Duodenal mucosa (tissue), 2 donors: ENCODE measurements around the gene SOCS7.

Experiments
- H3K27ac ChIP-seq: one replicate; pipeline ENCODE4 v1.7.0; 2013; ENCODE audit warnings: low read depth, low read length
- H3K27me3 ChIP-seq, 2 donors: one replicate each; pipeline ENCODE4 v1.7.0; 2013; ENCODE audit warnings: low read length in 2 of 2, control low read depth in 1 of 2; ENCODE audit not compliant: insufficient read depth in 2 of 2, control insufficient read depth in 1 of 2
- H3K36me3 ChIP-seq, 2 donors: one replicate each; pipeline ENCODE4 v1.7.0; 2013; ENCODE audit warnings: low read length in 2 of 2, control low read depth in 1 of 2; ENCODE audit not compliant: insufficient read depth in 2 of 2, control insufficient read depth in 1 of 2
- H3K4me1 ChIP-seq, 2 donors: one replicate each; pipeline ENCODE4 v1.7.0; 2013; ENCODE audit warnings: low read length in 2 of 2, control low read depth in 1 of 2; ENCODE audit not compliant: insufficient read depth in 2 of 2, control insufficient read depth in 1 of 2
- H3K4me3 ChIP-seq, 2 donors: one replicate each; pipeline ENCODE4 v1.7.0; 2013; ENCODE audit warnings: low read length in 2 of 2, low read depth in 1 of 2
- H3K9ac ChIP-seq, 2 donors: one replicate each; pipeline ENCODE4 v1.7.0; 2013; ENCODE audit warnings: low read length in 2 of 2, low read depth in 1 of 2
- H3K9me3 ChIP-seq, 2 donors: one replicate each; pipeline ENCODE4 v1.7.0; 2013; ENCODE audit warnings: low read length in 2 of 2, control low read depth in 1 of 2; ENCODE audit not compliant: control insufficient read depth in 1 of 2

Gene SOCS7

DNA sequence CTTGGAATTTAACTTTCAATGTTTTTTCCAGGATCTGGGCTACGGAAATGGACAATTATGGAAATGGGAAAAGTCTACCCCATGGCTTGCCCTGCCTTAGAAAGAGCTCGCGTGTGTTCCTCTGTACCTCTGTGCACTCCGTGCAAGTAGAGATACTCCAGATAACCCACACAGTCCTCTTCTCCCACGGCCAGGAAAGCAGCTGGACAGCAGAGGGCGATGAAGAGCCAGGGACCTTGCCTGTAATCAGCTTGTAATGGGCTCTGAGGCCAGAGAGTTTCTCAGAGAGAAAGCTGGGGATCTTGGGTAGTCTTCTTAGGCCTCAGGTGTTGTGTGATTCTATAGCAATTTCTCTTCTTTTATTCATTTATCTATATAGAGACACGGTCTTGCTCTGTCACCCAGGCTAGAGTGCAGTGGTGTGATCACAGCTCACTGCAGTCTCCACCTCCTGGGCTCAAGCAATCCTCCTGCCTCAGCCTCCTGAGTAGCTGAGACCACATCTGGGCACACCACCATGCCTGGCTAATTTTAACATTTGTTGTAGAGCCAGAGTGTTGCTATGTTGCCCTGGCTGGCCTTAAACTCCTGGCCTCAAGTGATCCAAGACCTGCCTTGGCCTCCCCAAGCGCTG is 2.4 kb upstream of the SOCS7 start:
- peaks cover 12 to 21% of the 10 kb centered on the region in 2 donors for H3K4me1 ChIP-seq
- H3K36me3 ChIP-seq = no peaks in the 10 kb centered on the region
- H3K9me3 ChIP-seq = no peaks in the 10 kb centered on the region
- peaks cover 2 to 3% of the 10 kb centered on the region in 2 donors for H3K27me3 ChIP-seq
- no peak overlapping the region for H3K9ac ChIP-seq
- H3K4me3 ChIP-seq = no peak overlapping the region
- no peak overlapping the region for H3K27ac ChIP-seq

DNA sequence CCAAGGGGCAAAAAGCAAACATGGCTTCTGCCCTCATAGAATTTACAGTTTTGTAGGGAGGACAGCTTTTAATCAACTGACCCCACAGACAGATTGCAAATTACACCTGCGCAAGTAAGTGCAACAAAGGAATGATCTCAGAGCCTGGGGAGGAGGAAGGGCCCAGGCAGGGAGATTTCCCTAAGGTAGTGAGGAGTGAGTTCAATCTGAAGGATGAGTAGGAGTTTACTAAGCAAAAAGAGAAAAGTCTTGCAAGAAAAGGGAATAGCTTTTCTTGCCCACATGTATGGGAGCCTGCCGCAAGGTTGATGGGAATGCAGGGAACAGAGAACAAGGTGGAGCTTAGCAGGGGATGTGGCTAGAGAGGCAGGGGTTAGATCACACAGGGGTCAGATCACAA is 1.6 kb upstream of the SOCS7 start:
- Histone ChIP-seq H3K36me3 (no peaks in the 10 kb centered on the region), H3K27me3 (no peaks in the 10 kb centered on the region), H3K9me3 (no peaks in the 10 kb centered on the region), H3K27ac (no peak overlapping the region), H3K4me3 (no peak overlapping the region), H3K9ac (no peak overlapping the region), H3K4me1 (peaks cover 12 to 29% of the 10 kb centered on the region in 2 donors)

DNA sequence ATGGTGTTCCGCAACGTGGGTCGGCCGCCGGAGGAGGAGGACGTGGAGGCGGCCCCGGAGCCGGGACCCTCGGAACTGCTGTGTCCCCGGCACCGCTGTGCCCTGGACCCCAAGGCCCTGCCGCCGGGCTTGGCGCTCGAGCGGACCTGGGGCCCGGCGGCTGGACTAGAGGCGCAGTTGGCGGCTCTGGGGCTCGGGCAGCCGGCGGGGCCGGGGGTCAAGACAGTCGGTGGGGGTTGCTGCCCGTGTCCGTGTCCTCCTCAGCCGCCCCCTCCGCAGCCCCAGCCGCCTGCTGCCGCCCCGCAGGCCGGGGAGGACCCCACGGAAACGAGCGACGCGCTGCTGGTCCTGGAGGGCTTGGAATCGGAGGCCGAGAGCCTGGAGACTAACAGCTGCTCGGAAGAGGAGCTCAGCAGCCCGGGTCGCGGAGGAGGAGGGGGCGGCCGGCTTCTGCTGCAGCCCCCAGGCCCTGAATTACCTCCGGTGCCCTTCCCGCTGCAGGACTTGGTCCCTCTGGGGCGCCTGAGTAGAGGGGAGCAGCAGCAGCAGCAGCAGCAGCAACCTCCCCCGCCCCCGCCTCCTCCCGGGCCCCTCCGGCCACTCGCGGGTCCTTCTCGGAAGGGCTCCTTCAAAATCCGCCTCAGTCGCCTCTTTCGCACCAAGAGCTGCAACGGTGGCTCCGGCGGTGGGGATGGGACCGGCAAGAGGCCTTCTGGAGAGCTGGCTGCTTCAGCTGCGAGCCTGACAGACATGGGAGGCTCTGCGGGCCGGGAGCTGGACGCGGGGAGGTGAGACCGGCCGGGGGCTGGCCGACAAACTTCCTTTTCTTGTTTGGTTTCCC is 821 bp downstream of the SOCS7 start:
- Histone ChIP-seq H3K27ac (no peak overlapping the region), H3K4me1 (peaks cover 15 to 37% of the 10 kb centered on the region in 2 donors), H3K27me3 (no peaks in the 10 kb centered on the region), H3K9me3 (no peaks in the 10 kb centered on the region), H3K36me3 (no peaks in the 10 kb centered on the region), H3K4me3 (peak overlapping the region; percentile 70 to 73), H3K9ac (peak overlapping the region; percentile 48 to 75)

DNA sequence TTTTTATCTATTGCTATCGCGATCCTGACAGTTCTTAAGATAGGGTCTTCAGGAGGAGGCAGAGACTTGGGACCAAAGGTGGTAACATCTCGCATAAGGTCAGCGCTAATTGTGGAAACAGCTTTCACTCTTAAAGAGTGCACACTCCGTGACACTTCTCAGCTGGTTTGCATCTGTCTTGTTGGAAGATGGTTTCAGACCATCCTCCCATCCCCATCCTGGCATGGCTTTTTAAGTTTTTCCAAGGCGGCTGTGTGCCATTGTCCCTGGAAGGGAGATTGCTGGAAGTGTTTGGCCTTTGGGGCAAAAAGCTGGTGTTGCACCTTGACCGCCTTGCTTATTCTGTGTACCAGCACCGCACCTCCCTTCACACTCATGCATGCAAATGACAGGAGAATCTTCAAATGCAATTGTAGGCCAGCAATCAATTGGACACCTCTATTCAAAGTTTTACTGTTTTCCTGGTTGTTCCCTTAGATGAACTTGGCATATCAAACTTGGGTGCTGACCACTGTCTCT is 1.5 kb downstream of the SOCS7 start:
- Histone ChIP-seq H3K27me3 (no peaks in the 10 kb centered on the region), H3K4me1 (peaks cover 15 to 42% of the 10 kb centered on the region in 2 donors), H3K9ac (peak overlapping the region; percentile 48 to 75), H3K9me3 (no peaks in the 10 kb centered on the region), H3K27ac (no peak overlapping the region), H3K36me3 (no peaks in the 10 kb centered on the region), H3K4me3 (peak overlapping the region; percentile 70 to 73)

DNA sequence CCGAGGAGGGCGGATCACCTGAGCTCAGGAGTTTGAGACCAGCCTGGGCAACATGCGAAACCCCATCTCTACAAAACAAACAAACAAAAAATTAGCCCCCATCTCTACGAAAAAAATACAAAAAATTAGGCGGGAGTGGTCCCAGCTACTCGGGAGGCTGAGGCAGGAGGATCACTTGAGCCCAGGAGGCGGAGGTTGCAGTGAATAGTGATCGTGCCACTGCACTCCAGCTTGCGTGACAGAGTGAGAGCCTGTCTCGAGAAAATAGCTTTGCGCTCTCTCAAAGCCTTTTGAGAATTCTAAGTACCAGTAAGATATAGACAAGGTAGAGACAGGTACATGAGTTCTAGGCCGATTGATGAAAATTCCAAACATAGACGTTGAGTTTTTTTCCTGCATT is 2.0 kb downstream of the SOCS7 start:
- Histone ChIP-seq H3K9me3 (no peaks in the 10 kb centered on the region), H3K4me1 (peaks cover 15 to 42% of the 10 kb centered on the region in 2 donors), H3K27me3 (no peaks in the 10 kb centered on the region), H3K27ac (no peak overlapping the region), H3K9ac (no peak overlapping the region), H3K4me3 (no peak overlapping the region), H3K36me3 (no peaks in the 10 kb centered on the region)

DNA sequence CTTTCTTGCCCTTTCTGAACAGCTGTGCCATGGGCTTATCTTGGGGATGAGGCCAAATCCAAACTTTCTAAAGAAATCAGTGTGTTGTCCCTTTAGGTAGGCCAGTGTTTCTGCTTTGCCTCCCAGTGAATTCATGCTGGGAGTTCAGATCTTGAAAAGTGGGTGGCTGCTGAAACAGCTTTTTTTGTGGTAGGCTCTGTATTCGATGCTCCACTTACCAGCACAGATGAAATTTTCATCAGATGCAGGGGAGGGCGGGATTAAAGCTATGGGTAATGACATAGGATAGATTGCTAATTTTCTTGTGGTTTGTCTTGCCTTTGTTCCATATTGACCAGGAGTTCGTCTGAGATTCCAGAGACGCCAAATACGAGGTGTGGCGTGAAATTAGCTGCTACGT is 2.8 kb downstream of the SOCS7 start:
- Histone ChIP-seq H3K4me1 (peaks cover 15 to 42% of the 10 kb centered on the region in 2 donors), H3K4me3 (no peak overlapping the region), H3K27ac (no peak overlapping the region), H3K36me3 (no peaks in the 10 kb centered on the region), H3K27me3 (no peaks in the 10 kb centered on the region), H3K9ac (no peak overlapping the region), H3K9me3 (no peaks in the 10 kb centered on the region)

DNA sequence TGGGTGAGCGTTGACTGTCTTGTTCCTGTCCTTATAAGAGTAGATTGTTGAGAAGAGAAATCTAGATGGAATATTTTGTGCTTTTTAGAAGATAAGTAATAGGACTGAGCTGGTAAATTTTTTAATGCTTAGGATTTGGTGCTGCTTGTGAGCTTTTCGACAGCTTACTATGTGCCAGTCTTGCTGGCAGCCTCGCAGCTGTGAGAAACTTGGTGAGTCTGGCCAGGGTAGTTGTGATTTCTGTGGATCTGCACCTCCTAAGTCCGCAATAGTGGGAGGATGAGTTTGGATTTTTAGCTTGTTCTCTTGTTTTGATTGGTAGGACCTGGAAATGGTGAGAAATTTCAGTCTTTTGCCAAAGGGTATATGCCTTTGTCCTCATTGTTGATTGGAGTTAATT is 3.6 kb downstream of the SOCS7 start:
- H3K27ac ChIP-seq = no peak overlapping the region
- no peaks in the 10 kb centered on the region for H3K9me3 ChIP-seq
- H3K36me3 ChIP-seq = no peaks in the 10 kb centered on the region
- H3K27me3 ChIP-seq = no peaks in the 10 kb centered on the region
- no peak overlapping the region for H3K4me3 ChIP-seq
- H3K9ac ChIP-seq = no peak overlapping the region
- peaks cover 15 to 42% of the 10 kb centered on the region in 2 donors for H3K4me1 ChIP-seq

DNA sequence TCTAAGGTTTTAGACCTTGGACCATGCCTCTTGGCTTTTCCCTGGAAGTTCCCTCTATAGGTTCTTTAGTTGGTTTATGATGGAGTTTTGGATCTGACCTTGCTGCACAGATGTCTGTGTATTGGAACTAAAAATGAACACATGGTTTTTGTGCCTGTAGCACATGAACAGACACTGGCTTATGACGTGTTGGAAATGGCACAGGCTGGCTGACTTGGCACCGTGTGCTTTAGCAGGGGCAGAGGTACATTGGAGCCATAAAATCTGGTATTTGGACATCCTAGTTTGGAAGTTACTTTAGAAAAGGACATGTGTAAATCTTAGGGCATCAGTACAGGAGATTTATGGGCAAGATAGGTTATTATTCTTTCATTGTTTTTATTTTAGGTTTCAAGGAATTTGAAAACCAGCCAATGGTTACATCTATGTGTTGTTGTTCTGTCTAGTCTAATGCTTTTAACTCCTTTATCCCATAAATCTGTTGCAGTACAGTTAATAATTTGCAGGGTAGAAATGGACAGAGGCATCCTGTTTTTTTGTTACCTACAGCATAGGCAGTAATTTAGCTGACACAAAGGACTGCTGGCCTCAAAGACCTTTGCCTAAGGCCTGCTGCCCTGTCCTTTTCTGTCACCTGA is 6.0 kb downstream of the SOCS7 start:
- no peak overlapping the region for H3K27ac ChIP-seq
- peaks cover 0 to 3% of the 10 kb centered on the region in 2 donors for H3K36me3 ChIP-seq
- no peaks in the 10 kb centered on the region for H3K27me3 ChIP-seq
- H3K4me1 ChIP-seq = peaks cover 15 to 34% of the 10 kb centered on the region in 2 donors
- H3K9ac ChIP-seq = no peak overlapping the region
- no peaks in the 10 kb centered on the region for H3K9me3 ChIP-seq
- H3K4me3 ChIP-seq = no peak overlapping the region

DNA sequence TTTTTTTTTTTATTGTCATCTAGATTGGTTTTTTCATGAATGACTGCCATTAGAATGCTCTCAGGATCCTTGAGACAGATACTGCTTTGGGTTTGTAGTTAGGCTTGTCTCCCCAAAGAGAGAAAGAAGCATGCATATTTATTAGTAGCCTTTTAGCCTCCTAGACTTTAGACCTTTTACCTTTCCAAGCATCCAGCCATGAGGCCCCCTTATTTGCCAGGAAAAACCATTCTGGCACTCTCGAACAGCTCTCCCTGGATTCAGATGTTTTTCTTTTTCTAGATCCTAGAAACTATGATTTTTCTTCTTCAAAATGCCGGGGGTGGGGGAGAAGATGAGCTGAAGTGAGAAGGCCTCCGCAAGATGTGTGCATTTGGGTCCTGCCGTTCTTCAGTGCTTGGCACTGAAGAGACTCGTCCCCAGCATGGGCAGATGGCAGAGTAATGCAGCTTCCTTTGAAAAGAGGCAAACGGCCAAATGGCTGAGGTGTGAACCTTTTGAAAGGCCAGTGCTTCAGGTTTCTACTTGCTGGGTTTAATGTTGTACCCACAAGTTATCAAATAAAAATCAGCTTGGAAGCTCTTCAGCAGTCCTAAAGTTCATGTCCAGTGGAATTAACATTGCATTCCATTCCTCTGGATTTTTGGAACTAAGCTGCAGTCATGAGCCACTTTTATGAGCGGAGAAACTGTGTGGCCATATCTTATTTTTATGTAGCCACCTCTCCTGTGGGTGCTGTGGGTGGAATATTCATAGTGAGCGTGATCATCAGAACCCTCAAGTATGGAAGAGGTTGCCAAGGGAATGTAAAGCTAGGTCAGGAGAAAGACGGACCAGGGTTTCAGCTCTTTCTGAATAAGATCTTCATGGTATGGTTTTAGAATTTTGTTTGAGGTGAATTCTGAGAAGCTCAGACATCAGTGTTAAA is 7.2 kb downstream of the SOCS7 start:
- Histone ChIP-seq H3K4me1 (peaks cover 6 to 24% of the 10 kb centered on the region in 2 donors), H3K36me3 (peaks cover 0 to 5% of the 10 kb centered on the region in 2 donors), H3K27ac (no peak overlapping the region), H3K4me3 (no peak overlapping the region), H3K9ac (no peak overlapping the region), H3K27me3 (no peaks in the 10 kb centered on the region), H3K9me3 (no peaks in the 10 kb centered on the region)
